ENCODE measurements around the gene SLC6A19.
"Not testable (repeated sequence)": the region's sequence is repeated elsewhere in the genome, so short reads cannot be mapped to it uniquely, and the experiment has no call there.

Gene SLC6A19

DNA sequence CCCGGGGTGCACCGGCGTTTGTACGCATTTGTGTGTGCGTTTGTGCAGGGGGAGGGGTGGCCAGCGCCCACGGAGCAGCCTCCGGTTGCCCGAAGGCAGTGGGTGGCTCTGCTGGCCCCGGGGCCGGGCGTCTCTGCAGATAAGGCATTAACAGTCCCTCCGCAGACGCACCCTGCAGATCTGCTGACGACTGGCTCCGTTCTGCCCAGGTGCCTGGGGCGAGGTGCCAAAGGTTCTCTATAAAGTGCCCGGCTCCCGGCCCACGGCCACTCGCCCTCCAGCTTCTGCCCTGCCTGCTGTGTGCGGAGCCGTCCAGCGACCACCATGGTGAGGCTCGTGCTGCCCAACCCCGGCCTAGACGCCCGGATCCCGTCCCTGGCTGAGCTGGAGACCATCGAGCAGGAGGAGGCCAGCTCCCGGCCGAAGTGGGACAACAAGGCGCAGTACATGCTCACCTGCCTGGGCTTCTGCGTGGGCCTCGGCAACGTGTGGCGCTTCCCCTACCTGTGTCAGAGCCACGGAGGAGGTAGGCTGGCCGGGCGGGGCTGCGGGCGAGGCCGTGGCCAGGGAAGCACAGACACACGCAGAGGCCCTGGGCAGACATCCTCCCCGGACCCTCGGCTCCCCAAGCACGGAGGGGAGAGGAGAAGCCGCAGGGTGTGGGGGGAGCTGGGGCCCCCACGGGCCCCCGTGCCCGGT is at the start of gene SLC6A19:
SLC6A19 (plus strand) TSS at position 269 of the 699 bp plus-strand sequence; CDS start at position 325, 56 bp downstream.
- DNase-seq (ENCODE audit: low read depth), result no peak

DNA sequence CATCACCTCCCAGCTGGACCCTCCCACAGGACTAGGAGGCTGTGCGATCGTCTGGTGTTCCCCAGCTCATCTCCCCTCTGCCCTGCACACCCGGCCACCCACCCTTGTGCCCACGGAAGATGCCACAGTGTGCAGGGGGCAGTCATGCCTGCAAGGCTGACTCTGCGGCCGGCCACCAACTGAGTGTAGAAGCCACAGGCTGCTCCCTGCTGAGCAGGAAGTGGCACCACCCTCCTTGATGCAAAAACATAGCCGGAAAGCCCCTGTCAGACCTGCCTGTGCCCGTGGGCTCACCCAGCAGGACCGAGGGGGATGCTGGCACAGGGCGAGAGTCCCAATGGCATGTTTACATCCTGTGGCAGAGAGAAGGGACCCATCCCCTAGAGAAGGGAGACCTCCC is 49.2 kb upstream of the SLC6A19 start:
- DNase-seq (ENCODE audit: low read depth), result no peak

DNA sequence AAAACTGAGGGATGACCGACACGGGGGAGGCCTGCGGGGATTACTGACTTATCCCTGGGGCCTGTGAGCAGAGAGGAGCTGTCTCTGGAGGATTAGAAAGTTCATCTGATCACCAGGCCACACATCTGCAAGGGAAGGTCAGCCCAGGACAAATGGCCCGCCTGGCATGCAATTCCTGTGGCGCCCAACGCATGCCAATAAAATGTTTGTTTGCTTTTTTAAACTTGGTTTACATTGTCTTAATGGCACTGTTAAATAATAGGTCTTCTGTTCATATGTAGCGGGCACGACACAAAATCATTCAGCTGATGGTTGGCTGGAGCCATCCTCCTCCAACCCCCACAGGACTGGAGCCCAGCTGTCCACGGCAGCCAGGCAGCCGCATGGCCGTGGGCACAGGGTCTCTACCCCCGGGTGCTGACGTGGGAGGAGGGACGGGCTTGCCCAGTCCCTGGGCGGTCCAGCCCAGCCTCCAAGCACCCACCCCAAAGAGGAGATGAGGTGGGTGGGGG is 48.6 kb upstream of the SLC6A19 start:
- no peak for DNase-seq (ENCODE audit: low read depth)

DNA sequence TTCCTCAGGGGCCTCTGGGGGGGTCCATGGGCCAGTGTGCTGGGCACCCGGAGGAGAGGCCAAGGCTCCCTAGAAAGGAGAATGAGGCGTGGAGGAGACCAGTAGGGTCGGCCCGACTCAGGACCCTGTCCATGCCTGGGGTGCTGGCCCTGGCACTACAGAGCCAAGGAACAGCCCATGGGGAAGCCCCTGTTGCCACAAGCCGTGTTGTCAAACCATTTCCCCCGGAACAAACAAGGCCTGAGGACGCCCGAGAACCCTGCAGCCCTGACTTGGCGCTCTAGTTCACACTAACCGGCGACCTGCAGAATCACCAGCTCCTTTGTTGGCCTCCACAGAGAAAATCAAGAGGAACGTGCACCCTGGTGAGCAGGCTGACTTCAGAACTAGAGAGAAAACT is 48.0 kb upstream of the SLC6A19 start:
- DNase-seq (ENCODE audit: low read depth), result no peak

DNA sequence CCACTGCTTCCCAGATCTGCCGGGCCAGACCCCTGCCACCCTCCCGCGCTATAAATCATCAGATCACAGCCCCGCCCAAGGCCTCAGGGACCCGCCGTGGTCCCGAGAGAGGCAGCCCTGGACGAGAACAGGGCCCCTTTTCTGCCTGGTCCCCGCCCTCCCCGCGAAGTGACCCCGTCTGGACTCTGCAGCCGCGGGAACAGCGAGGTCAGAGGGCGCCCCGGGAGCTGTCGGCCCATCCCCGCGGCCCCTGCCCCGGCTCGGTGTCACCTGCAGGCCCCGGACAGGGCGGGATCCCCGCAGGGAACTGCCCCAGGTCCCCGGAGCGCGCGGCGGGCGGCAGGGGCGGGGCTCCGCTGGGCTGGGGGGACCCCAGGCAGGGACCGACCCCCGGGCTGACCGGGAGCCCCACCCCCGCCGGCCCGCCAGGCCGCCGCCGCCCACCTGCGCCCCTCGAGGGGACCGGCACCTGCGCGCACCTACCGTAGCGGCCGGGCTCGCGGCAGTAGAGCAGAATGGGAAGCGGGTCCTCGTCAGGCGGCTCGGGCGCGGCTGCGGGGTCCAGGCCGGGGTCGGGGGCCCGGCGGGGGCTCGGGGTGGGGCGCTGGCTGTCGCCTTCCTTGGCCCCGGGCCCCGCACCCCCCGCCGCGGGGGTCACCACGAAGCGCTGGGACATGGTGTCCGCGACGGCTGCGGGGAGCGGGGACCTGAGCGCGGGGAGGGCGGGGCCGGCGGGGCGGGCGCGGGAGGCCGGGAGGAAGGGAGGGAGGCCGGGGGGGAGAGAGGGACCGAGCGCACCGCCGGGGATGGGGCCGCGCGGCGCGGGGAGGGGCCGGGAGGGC is 46.0 kb upstream of the SLC6A19 start:
- DNase-seq (ENCODE audit: low read depth), result no peak

DNA sequence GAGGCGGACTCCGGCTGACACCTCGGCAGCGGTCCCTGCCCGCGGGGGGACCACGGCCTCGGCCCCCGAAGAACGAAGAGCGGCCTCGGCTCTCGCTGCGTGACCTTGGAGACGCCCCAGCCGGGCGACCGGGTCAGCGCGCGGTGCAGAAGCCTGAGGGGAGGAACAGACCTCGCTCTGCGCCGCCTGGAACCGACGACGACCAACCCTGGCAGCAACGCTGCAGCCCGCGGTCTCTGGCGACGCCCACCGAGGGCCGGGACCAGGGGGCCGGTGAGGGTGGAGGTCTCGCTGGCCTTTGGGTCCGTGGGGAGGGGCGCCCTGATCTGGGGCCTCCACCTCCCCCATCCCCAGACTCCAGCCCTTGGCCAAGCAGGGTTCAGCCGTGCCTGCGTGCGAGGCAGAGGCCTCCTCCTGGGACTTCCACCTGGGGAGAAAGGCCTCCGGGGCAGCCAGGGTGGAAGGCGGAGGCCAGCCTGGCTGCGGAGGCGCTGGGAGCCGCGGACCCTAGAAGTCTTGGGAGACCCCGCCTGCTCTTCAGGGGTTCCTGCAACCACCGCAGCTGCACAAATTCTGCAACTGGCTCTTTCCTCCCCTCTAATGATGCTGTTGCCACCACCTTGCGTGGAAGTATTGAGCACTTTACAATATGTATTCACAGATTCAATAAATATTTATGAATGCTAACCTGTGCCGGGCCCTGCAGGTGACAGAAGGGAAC is 45.2 kb upstream of the SLC6A19 start:
- DNase-seq (ENCODE audit: low read depth), result no peak

DNA sequence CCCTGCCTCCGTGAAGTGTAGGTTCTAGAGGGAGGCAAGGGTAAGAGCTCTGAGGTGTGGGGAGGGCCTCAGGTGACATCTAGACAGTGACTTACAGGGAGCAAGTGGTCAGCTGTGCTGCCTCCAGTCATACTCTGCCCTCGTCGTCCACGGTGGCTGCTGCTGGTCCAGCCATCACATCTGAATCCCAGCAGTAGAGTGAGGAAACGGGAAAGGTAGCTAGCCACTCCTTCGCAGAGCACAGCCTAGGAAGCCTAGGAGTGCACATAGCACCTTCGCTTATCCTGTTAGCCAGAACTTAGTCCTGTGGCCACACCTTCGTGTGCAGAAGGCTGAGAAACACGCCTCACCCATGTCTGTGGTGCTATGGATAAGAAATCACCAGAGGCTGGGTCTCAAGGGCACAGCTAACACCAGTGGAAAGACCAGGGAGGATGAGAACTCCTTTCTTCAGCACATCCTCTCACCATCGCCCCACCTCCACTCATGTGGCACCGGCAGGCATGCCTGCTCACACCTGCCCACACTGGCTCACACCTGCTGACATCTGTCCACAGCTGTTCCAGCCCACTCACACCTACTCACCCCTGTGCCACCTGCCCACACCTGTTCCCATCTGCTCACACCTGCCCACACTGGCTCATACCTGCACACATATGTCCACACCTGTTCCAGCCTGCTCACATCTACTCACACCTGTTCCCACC is 44.5 kb upstream of the SLC6A19 start:
- no peak for DNase-seq (ENCODE audit: low read depth)

DNA sequence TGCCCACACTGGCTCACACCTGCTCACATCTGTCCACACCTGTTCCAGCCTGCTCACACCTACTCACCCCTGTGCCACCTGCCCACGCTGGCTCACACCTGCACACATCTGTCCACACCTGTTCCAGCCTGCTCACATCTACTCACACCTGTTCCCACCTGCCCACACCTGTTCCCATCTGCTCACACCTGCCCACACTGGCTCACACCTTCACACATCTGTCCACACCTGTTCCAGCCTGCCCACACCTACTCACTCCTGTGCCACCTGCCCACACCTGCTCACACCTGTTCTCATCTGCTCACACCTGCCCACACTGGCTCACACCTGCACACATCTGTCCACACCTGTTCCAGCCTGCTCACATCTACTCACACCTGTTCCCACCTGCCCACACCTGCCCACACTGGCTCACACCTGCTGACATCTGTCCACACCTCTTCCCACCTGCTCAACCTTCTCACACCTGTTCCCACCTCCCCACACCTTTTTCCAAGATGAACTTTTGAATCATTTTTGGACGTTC is 43.9 kb upstream of the SLC6A19 start:
- DNase-seq (ENCODE audit: low read depth), result not testable (repeated sequence)

DNA sequence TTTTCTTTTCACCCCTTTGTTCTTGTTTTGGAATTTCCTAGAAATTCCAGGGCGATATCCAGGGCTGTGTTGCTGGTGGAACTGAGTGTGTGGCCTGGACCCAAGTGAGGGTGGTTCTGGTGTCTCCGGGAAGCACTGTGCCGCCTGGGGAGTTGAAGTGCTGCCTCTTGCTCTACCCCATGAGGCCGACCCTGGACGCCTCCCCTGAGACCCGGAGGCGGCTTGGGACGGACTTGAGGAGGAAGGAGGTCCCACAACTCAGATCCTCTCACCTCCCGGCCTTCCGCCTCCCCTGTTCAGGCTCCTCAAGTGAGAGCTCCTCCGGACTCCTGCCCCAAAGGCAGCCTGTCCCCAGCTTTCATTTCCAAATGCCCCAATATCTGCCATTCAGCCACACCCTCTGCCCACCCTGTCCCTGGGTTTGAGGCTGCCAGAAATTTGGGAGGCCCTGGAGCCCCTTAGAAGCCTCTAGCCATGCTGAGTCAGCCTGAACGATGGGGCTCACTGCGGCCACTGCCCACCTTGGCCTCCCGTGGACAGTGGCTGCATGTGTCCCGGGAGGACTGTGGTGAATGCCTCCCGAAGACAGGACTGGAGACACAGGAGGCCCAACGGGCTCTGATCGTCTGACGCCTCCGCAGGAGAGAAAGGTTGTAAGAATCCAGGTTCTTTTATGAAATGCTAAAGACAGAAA is 42.6 kb upstream of the SLC6A19 start:
- DNase-seq (ENCODE audit: low read depth), result no peak

DNA sequence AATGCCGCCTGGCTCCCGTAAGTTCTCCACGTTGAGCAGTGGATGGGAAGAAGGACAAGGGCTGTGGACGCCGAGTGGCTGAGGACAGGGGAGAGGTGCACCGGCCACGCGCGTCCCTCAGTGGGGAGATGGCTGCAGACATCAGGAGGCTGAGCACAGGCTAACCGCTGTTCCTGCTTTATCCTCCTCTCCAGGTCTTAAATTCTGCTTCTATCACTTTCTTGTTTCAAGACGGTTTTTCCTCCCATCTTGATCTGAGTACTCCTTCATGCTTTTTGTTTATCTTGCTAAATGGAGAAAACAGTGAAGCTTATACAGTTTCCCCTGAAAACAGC is 42.1 kb upstream of the SLC6A19 start:
- DNase-seq (ENCODE audit: low read depth), result no peak

DNA sequence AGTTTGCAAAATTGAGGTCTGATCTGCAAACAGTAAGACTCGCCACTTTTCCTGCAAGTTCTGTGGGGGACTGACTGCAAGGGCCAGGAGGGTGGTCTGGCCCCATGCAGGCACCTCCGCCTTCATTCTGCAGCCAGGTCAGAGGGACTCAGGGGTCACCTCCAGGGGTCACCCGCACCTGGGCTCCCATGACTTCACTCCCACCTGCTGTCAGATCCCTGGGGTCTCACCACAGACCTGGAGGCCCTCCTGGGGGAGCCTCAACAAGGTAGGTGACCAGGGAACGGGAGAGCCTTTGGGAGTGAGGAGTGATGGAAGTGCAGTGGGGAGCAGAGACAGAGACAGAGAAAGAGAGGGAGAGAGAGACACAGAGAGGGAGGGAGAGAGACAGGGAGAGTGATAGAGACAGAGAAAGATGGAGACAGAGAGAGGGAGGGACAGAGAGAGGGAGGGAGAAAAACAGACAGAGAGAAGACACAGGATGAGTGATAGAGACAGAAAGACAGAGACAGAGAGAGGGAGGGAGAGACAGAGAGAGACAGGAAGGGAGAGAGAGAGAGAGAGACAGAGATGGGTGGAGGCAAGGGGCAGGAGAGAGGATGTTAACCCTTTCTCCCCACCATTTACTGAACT is 41.5 kb upstream of the SLC6A19 start:
- no peak for DNase-seq (ENCODE audit: low read depth)

DNA sequence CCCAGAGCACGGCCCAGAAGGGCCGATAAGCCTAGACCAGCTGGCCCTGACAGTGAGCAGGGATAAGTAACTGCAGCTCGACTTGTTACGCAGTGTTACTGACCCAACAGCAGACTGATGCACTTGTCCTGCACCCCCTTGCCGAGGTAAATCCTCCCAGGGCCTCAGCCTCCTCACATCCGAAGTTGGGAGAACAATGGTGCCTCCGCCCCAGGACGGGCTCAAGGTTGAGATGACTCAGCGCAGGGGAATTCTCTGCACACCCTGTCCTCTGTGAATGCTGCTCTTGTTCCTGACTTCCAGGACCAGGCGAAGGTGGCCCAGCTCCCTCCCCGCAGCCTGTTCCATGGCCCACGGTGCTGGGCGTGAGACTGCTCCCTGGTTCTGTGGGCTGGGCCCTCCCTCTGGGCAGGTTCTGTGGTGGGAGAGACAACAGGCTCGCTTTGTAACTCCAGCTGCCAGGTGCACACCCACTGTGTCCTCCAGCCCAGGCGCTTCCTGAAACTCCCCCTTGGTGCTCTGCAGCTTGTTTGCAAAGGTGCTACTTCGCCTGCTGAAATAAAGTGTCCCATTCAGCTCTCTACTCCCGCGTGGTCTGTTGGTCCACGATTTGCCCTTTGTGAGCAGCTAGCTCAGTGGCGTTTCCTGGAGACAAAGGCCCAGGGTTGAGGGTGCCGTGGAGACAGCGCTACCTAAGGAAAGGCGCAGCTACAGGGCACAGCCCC is 40.1 kb upstream of the SLC6A19 start:
- no peak for DNase-seq (ENCODE audit: low read depth)

DNA sequence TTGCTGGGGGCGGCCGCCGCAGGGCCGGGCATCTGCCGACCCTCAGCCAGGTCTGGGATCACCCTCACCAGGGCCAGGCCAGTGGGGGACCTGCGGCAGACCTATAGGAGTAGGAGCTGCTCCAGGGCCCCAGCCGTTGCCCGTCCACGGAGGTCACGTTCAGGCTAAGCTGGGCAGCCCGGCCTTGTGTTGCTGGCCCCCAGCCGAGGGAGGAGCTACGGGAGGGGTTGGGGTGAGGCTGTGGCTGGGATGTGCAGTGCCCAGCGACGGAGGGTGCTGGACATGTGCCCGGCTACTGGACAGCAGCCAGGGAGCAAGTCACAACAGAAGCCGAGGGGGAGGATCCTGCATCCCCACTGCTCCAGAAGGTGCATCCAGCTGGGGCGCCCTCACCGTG is 39.6 kb upstream of the SLC6A19 start:
- DNase-seq (ENCODE audit: low read depth), result no peak

DNA sequence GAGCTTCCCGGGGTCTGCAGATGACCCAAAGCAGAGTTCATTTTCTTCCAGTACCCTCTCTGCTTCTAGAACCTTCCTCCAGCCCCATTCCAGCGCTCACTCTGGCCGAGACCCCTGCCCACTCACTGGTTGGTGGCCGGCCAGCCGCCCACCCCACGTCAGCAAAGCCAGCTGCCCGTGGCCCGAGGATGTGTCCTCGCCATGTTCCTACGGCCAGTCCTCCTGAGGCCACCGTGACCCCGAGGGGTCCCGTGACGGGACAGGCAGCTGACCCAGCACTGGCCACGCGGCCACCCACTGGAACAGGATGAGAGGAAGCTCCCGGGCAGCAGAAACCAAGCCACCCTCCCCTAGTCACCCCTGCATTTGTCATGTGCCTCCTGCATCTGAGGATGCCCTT is 39.1 kb upstream of the SLC6A19 start:
- DNase-seq (ENCODE audit: low read depth), result no peak

DNA sequence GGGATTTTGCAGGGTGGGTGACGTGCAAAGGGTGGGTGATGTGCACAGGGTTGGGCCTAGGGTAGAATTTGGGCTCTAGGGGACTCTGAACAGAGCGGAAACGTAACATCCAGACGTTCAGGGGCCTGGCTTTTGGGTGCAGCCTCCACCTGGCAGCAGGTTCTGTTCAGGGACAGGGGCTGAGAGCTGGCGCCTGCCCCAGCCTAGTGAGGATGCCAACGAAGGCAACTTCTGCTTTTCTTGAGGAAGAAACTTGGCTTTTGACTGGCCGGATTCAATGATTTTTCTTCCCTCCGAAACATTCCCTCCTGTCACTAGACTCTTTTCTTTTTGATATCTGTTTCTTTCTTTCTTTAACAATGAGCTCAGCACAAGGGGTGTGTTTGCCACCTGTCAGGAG is 38.6 kb upstream of the SLC6A19 start:
- no peak for DNase-seq (ENCODE audit: low read depth)

DNA sequence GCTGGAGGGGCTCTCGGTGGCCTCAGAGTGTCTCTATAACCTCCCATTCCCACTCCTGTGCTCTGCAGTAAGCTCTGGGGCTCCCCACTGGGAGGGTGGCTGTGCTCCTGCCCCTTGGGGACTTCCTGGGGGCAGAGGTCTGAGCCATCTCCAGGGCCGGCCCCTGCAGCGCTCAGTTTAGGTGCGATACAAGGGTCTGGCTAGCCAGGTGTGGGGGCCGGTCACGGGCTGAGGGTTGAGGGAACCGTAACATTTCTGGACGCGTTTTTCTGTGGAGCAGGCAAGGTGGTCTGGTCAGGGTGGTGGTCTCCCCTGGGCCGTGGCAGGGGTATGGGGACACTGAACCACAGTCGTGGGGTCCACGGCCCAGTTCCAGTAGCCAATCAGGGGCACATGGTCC is 38.0 kb upstream of the SLC6A19 start:
- DNase-seq (ENCODE audit: low read depth), result no peak

DNA sequence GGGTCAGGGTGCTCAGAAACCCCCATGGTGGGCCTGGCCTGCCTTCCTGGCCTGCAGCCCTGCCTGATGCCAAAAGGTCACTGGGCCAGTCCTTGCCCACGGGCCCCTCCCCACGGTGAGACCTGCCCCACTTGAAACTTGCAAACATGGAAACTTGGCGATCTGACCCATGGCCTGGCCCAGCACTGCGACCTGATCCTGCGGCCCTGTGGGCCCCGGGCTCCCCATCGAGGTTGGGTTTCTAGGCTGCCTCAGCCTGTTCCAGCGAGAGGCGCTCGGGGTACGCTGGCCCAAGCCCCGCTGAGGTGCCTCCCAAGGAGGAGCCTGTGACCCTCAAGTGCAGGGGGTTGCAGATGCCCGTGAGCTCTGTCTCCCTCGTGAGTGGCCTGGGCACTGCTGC is 37.5 kb upstream of the SLC6A19 start:
- DNase-seq (ENCODE audit: low read depth), result no peak

DNA sequence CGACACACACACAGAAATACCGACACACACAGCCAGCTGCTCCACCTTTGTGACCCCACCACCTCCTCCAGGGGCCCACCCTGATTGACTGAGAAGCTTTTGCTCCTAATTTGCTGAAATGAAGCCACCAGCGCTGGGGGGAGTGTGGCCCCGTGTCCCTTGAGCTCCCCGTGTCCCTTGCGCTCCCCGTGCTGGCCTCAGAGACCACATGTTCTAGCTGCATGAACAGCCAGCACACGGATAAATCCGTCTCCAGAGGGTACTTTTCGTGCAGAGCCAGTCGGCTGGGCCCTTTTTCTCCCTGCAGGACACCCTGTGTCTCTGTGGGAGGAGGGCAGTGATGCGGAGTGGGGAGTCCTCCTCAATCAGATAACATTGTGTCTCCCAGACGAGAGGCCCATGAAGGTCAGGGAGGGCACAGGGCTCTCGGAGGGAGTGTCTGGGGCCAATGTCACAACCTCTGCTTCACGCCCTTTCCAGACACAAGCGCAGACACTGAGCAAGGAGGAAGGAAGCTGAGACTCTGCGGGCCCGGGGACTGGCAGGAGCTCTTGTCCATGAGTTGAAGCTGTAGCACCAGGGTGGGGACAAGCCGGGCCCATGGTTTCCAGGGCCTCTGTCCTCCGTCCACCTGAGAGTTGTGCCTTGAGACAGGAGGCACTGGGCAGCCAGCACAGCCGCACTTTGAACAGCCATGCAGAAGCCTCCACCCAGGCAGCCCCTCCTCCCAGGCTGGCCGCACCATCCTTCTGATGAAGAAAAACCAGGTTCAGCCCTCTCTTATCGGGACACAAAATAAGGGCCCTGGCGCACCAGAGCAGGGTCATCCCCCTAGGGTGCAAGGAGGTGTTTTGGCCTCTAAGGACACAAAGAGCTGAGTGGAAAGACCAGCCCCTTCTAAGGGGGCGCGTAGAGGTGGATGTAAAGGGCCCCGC is 36.4 kb upstream of the SLC6A19 start:
- no peak for DNase-seq (ENCODE audit: low read depth)

DNA sequence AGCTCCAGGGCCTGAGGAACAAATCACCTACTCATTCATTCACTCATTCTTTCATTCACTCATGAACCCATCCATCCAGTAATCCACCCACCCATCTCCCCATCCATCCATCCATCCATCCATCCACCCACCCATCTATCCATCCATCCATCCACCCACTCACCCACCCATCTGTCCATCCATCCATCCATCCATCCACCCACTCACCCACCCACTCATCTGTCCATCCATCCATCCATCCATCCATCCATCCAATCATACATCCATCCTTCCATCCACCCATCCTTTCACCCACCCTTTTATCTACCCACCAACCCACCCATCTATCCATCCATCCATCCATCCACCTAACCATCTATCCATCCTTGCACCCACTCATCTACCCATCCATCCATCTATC is 35.5 kb upstream of the SLC6A19 start:
- DNase-seq (ENCODE audit: low read depth), result no peak

All from stimulated activated CD8-positive, alpha-beta memory T cell treated with anti-CD3 and anti-CD28 coated beads, Interleukin-12 subunit alpha, Interleukin-12 subunit beta, amount 100 ng/mL, for 1 hour (primary cell).